ENCODE results near the gene POTEB3.
"Not testable (repeated sequence)": the region's sequence is repeated elsewhere in the genome, so short reads cannot be mapped to it uniquely, and the experiment has no call there.

DNA sequence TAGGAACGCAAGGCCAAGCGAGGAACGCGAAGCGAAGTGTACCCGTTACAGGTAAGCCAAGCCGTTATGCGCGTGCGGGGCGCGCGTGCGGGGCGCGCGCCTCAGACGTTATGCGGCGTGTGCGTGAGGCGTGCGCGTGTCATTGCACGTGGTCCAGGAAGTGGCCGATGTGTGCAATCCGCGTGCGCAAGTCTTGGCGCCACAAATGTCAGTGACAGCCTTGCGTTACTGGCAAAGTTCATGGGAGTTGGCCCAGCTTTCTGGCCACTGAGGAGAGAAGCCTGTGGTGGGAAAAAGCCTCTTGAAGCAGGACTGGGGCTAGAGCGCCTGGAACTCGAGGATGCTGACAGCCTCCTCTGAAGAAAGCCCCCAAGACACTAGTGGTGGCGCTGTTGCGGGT, at the start of gene POTEB3:
- TF ChIP-seq, protein P1, sequence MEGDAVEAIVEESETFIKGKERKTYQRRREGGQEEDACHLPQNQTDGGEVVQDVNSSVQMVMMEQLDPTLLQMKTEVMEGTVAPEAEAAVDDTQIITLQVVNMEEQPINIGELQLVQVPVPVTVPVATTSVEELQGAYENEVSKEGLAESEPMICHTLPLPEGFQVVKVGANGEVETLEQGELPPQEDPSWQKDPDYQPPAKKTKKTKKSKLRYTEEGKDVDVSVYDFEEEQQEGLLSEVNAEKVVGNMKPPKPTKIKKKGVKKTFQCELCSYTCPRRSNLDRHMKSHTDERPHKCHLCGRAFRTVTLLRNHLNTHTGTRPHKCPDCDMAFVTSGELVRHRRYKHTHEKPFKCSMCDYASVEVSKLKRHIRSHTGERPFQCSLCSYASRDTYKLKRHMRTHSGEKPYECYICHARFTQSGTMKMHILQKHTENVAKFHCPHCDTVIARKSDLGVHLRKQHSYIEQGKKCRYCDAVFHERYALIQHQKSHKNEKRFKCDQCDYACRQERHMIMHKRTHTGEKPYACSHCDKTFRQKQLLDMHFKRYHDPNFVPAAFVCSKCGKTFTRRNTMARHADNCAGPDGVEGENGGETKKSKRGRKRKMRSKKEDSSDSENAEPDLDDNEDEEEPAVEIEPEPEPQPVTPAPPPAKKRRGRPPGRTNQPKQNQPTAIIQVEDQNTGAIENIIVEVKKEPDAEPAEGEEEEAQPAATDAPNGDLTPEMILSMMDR (IDR thresholded peaks at IDR 0.05), result not testable (repeated sequence)
- not testable (repeated sequence) for TF ChIP-seq POLR2A (IDR thresholded peaks at IDR 0.05)
